Astrocyte (in vitro differentiated cells and primary cell): ENCODE data around the gene ATXN7.

Source experiments
- CTCF ChIP-seq: IDR thresholded peaks from 2 replicates; pipeline ENCODE4 v1.5.1; 2011; ENCODE audit warnings: low read depth, mild to moderate bottlenecking, inconsistent platforms, low read length, moderate library complexity; ENCODE audit not compliant: insufficient read depth
- EZH2 ChIP-seq: IDR thresholded peaks from 2 replicates; pipeline ENCODE4 v1.6.1; 2012; ENCODE audit warnings: mild to moderate bottlenecking, low read length, inconsistent platforms; ENCODE audit not compliant: insufficient read depth

- TF ChIP-seq CTCF (no peak), EZH2 (no peak)
Observed at GRCh38 chr3:63926309-63926708, 62.6 kb downstream of the ATXN7 start.
